ENCODE results near the gene LRRC38.
"Not testable (repeated sequence)": the region's sequence is repeated elsewhere in the genome, so short reads cannot be mapped to it uniquely, and the experiment has no call there.

LRRC38 gene

GRCh38 chr1:13513895-13514546 is at the start of gene LRRC38:
LRRC38 (minus strand) TSS chr1:13514003; CDS start chr1:13513593, 410 bp downstream.
- DNase-seq (ENCODE audit: low spot score): no peak
- in situ Hi-C loops (cut with MboI; ENCODE audit: low pct_unique_long_range_greater_than_20kb, low sequenced_read_pairs, unreplicated experiment): no loop called here
- TF ChIP-seq CTCF (IDR thresholded peaks at IDR 0.05; ENCODE audit: extremely low read depth, insufficient read depth, missing control alignments): no peak

- in situ Hi-C loops (cut with MboI; ENCODE audit: low pct_unique_long_range_greater_than_20kb, low sequenced_read_pairs, unreplicated experiment); DNase-seq (ENCODE audit: low spot score): not testable (repeated sequence)
Measured at GRCh38 chr1:13562981-13563380, 49.2 kb upstream of the LRRC38 start.

- in situ Hi-C loops (cut with MboI; ENCODE audit: low pct_unique_long_range_greater_than_20kb, low sequenced_read_pairs, unreplicated experiment): no loop called here
- DNase-seq (ENCODE audit: low spot score): no peak
- no peak for TF ChIP-seq CTCF (IDR thresholded peaks at IDR 0.05; ENCODE audit: extremely low read depth, insufficient read depth, missing control alignments)
Measured at GRCh38 chr1:13560541-13560940, 46.7 kb upstream of the LRRC38 start.

- in situ Hi-C loops (cut with MboI; ENCODE audit: low pct_unique_long_range_greater_than_20kb, low sequenced_read_pairs, unreplicated experiment): no loop called here
- TF ChIP-seq CTCF (IDR thresholded peaks at IDR 0.05; ENCODE audit: extremely low read depth, insufficient read depth, missing control alignments): no peak
- no peak for DNase-seq (ENCODE audit: low spot score)
Measured at GRCh38 chr1:13556224-13556764, 42.5 kb upstream of the LRRC38 start.

GRCh38 chr1:13554798-13555197 is 41.0 kb upstream of the LRRC38 start:
- no peak for DNase-seq (ENCODE audit: low spot score)
- no peak for TF ChIP-seq CTCF (IDR thresholded peaks at IDR 0.05; ENCODE audit: extremely low read depth, insufficient read depth, missing control alignments)
- in situ Hi-C loops (cut with MboI; ENCODE audit: low pct_unique_long_range_greater_than_20kb, low sequenced_read_pairs, unreplicated experiment): no loop called here

- no peak for TF ChIP-seq CTCF (IDR thresholded peaks at IDR 0.05; ENCODE audit: extremely low read depth, insufficient read depth, missing control alignments)
- in situ Hi-C loops (cut with MboI; ENCODE audit: low pct_unique_long_range_greater_than_20kb, low sequenced_read_pairs, unreplicated experiment): no loop called here
- no peak for DNase-seq (ENCODE audit: low spot score)
Measured at GRCh38 chr1:13550663-13551062, 36.9 kb upstream of the LRRC38 start.

- no peak for DNase-seq (ENCODE audit: low spot score)
- in situ Hi-C loops (cut with MboI; ENCODE audit: low pct_unique_long_range_greater_than_20kb, low sequenced_read_pairs, unreplicated experiment): no loop called here
- TF ChIP-seq CTCF (IDR thresholded peaks at IDR 0.05; ENCODE audit: extremely low read depth, insufficient read depth, missing control alignments): no peak
Measured at GRCh38 chr1:13549521-13549920, 35.7 kb upstream of the LRRC38 start.

All from GM13977 (cell line).